OCI-LY7 (cell line): Measurements from ENCODE around the gene USP28. TPM values are rescaled to one million over a fixed set of nuclear protein-coding genes. Genes with fewer than 3 reads are reported as not detected.

Experiments
- BruUV-seq: library from RNA; stranded (reverse); fragments of 400-500 nt; replicated peaks from 2 replicates; lab custom pipeline; 2021; lab: Mats Ljungman, UMichigan
- CTCF ChIA-PET: fragments of 300-600 bp; sonication (Branson Sonifier 250); formaldehyde crosslinking; loops from one replicate; lab custom pipeline; 2022; ENCODE audit warnings: antibody characterized with exemption; ENCODE audit not compliant: unreplicated experiment; lab: Charles Lee
- POLR2A ChIA-PET: fragments of 300-600 bp; sonication (Branson Sonifier 250); formaldehyde crosslinking; loops from one replicate; lab custom pipeline; 2022; ENCODE audit warnings: antibody characterized with exemption; lab: Charles Lee
- DNase-seq: peaks from one replicate; pipeline ENCODE4 v3.0.0-alpha.2; 2015; ENCODE audit warnings: low spot score
- H2AFZ ChIP-seq: fragments of 200-600 bp; sonication (generic), shearing (Covaris generic); 2 replicates; pipeline ENCODE4 v1.6.1; 2014; ENCODE audit warnings: mild to moderate bottlenecking, antibody characterized with exemption, low read length, moderate library complexity
- H3K27ac ChIP-seq: fragments of 200-600 bp; sonication (generic); 2 replicates; pipeline ENCODE4 v1.5.1; 2014; ENCODE audit warnings: mixed run types, low read depth, mild to moderate bottlenecking, moderate library complexity, low read length, inconsistent platforms; ENCODE audit not compliant: poor library complexity, severe bottlenecking
- H3K36me3 ChIP-seq: fragments of 200-600 bp; sonication (generic); 2 replicates; pipeline ENCODE4 v1.6.1; 2014; ENCODE audit warnings: mild to moderate bottlenecking, antibody characterized with exemption, low read length, moderate library complexity, mixed read lengths; ENCODE audit not compliant: insufficient read depth
- H3K4me1 ChIP-seq: fragments of 200-600 bp; sonication (generic); 2 replicates; pipeline ENCODE4 v1.5.1; 2014; ENCODE audit warnings: mild to moderate bottlenecking, low read length; ENCODE audit not compliant: insufficient read depth, poor library complexity, severe bottlenecking
- H3K4me2 ChIP-seq: fragments of 200-600 bp; sonication (generic); 2 replicates; pipeline ENCODE4 v1.6.1; 2014; ENCODE audit warnings: mild to moderate bottlenecking, low read length
- H3K4me3 ChIP-seq: fragments of 200-600 bp; sonication (generic); 2 replicates; pipeline ENCODE4 v1.5.1; 2014; ENCODE audit warnings: mild to moderate bottlenecking, low read depth, low read length; ENCODE audit not compliant: poor library complexity, severe bottlenecking
- H3K79me2 ChIP-seq: fragments of 200-600 bp; sonication (generic); 2 replicates; pipeline ENCODE4 v1.6.1; 2016; ENCODE audit warnings: low read depth, mild to moderate bottlenecking, low read length, moderate library complexity, mixed read lengths; ENCODE audit not compliant: insufficient read depth
- H3K9me2 ChIP-seq: fragments of 200-600 bp; sonication (generic); 2 replicates; pipeline ENCODE4 v1.6.1; 2016; ENCODE audit warnings: mild to moderate bottlenecking, low read length, mixed read lengths; ENCODE audit not compliant: insufficient read depth
- H3K9me3 ChIP-seq: fragments of 200-600 bp; sonication (generic); 2 replicates; pipeline ENCODE4 v1.6.1; 2014; ENCODE audit warnings: mild to moderate bottlenecking, mixed run types, low read length, mixed read lengths
- H4K20me1 ChIP-seq: fragments of 200-600 bp; sonication (generic); 2 replicates; pipeline ENCODE4 v1.6.1; 2014; ENCODE audit warnings: mild to moderate bottlenecking, antibody characterized with exemption, low read length, moderate library complexity, mixed read lengths; ENCODE audit not compliant: insufficient read depth
- EZH2phosphoT487 ChIP-seq: fragments of 200-600 bp; sonication (generic); IDR thresholded peaks from 2 replicates; pipeline ENCODE4 v1.6.1; 2018; ENCODE audit warnings: low read depth, borderline replicate concordance, mild to moderate bottlenecking, mixed run types, antibody characterized with exemption, low read length, moderate library complexity, mixed read lengths
- intact Hi-C: fragments of 100-400 bp; cut with micrococcal nuclease; formaldehyde crosslinking; loops from one replicate; pipeline ENCODE4 v1.10.0; 2022; ENCODE audit not compliant: unreplicated experiment
- total RNA-seq, 2 experiments: library from RNA; depleted of rRNA in 1 of 2; stranded (reverse); fragments of >200 nt in 1 of 2; shearing (Covaris generic) in 1 of 2; gene quantifications; 2 replicates each; pipeline ENCODE4 v1.2.3, GENCODE V29; 2014 to 2022
- TF ChIP-seq, protein P1 (sequence below): fragments of 200-600 bp; sonication (generic); conservative IDR thresholded peaks from 2 replicates; pipeline ENCODE4 v1.5.1; 2014; ENCODE audit warnings: mild to moderate bottlenecking, antibody characterized with exemption, low read length, moderate library complexity, mixed read lengths

The USP28 gene
- total RNA-seq, 2 experiments from 2014 or later = 26.8 to 37.1 TPM

DNA sequence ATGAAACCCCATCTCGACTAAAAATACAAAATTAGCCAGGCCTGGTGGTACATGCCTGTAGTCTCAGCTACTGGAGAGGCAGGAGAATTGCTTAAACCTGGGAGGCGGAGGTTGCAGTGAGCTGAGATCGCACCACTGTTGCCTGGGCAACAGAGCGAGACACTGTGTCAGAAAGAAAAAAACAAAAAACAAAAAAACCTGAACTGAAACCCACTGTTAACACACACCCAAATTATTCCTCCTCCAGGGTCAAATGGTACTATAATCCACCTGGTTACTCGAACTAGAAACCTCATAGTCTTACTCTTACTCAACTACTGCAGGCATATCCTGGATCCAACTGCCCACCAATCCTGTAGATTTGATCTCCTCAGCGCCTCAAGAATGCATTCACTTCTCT lies 35.5 kb downstream of the USP28 start:
- TF ChIP-seq, protein P1, sequence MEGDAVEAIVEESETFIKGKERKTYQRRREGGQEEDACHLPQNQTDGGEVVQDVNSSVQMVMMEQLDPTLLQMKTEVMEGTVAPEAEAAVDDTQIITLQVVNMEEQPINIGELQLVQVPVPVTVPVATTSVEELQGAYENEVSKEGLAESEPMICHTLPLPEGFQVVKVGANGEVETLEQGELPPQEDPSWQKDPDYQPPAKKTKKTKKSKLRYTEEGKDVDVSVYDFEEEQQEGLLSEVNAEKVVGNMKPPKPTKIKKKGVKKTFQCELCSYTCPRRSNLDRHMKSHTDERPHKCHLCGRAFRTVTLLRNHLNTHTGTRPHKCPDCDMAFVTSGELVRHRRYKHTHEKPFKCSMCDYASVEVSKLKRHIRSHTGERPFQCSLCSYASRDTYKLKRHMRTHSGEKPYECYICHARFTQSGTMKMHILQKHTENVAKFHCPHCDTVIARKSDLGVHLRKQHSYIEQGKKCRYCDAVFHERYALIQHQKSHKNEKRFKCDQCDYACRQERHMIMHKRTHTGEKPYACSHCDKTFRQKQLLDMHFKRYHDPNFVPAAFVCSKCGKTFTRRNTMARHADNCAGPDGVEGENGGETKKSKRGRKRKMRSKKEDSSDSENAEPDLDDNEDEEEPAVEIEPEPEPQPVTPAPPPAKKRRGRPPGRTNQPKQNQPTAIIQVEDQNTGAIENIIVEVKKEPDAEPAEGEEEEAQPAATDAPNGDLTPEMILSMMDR = no peak
- no peak for TF ChIP-seq EZH2phosphoT487
- H3K4me1 ChIP-seq = peaks cover 14% of the 10 kb centered on the region
- no TSS peak for BruUV-seq
- no peak overlapping the region for H2AFZ ChIP-seq
- H3K9me3 ChIP-seq = no peaks in the 10 kb centered on the region
- intact Hi-C loops = no loop called here
- DNase-seq = peak; percentile 55
- H3K36me3 ChIP-seq = peaks cover 53% of the 10 kb centered on the region
- H3K9me2 ChIP-seq = no peaks in the 10 kb centered on the region
- H3K79me2 ChIP-seq = no peaks in the 10 kb centered on the region
- ChIA-PET CTCF (no interaction called here), POLR2A (no interaction called here)
- no peak overlapping the region for H3K4me3 ChIP-seq
- H4K20me1 ChIP-seq = no peaks in the 10 kb centered on the region
- H3K27ac ChIP-seq = peak overlapping the region; percentile 42
- peak overlapping the region; percentile 32 for H3K4me2 ChIP-seq

DNA sequence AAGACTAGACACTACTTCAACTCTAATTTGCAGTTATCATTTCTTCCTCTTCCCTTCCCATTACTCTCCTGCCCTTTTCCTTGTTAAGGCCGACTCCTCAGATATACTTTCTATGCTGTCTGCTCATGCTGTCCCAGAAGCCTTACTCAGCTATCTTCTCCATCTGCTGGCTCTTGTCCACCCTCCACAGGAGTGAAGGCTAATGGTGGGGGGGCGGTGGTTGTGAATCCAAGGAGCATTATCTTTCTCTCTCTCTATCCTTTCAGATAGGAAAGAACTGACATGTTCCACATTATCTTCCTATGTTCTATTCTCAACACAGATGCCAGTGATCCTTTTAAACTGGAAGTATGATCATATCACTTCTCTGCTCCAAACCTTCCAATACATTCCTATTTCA lies 37.4 kb downstream of the USP28 start:
- Histone ChIP-seq H3K36me3 (peaks cover 68% of the 10 kb centered on the region), H3K9me3 (no peaks in the 10 kb centered on the region), H2AFZ (no peak overlapping the region), H3K9me2 (no peaks in the 10 kb centered on the region), H4K20me1 (no peaks in the 10 kb centered on the region), H3K79me2 (no peaks in the 10 kb centered on the region), H3K4me1 (peaks cover 14% of the 10 kb centered on the region), H3K4me2 (no peak overlapping the region), H3K4me3 (no peak overlapping the region), H3K27ac (no peak overlapping the region)
- TF ChIP-seq EZH2phosphoT487 = no peak
- TF ChIP-seq, protein P1 = no peak
- BruUV-seq = no TSS peak
- POLR2A ChIA-PET = interaction anchor here (1.5 kb wide), 1 partner anchor 13 kb away, joined by 3 read pairs; no protein-coding TSS in a partner anchor
- CTCF ChIA-PET = no interaction called here
- intact Hi-C loops = no loop called here
- DNase-seq = no peak

DNA sequence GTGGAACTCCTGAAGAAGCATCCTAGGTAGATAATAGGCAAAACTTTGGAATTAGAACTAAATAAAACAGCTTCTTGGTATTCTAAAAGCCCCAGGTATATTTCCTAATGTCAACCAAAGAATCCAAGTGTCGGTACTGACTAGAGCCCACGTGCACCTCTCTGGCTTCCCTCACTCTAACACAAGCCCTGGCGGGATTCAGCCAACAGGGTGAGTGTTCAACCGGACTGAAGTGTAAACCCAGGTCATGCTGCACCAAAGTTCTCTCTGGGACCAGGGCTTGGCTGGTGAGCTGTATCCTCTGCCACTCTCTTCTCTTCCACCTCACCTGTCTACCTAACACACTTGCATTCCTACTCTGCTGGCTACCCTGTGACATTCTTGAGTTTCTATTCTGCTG lies 40.1 kb downstream of the USP28 start:
- H3K4me3 ChIP-seq = no peak overlapping the region
- no peak for DNase-seq
- no TSS peak for BruUV-seq
- H3K27ac ChIP-seq = no peak overlapping the region
- no peak overlapping the region for H2AFZ ChIP-seq
- no peaks in the 10 kb centered on the region for H3K79me2 ChIP-seq
- H3K36me3 ChIP-seq = peaks cover 74% of the 10 kb centered on the region
- ChIA-PET POLR2A (interaction anchor here (1.5 kb wide), 1 partner anchor 15 kb away, joined by 3 read pairs; no protein-coding TSS in a partner anchor), CTCF (no interaction called here)
- TF ChIP-seq EZH2phosphoT487 = no peak
- TF ChIP-seq, protein P1 = no peak
- peaks cover 8% of the 10 kb centered on the region for H3K4me1 ChIP-seq
- no peaks in the 10 kb centered on the region for H3K9me3 ChIP-seq
- intact Hi-C loops = no loop called here
- no peaks in the 10 kb centered on the region for H4K20me1 ChIP-seq
- no peaks in the 10 kb centered on the region for H3K9me2 ChIP-seq
- no peak overlapping the region for H3K4me2 ChIP-seq
